ENCODE measurements around the gene P2RY11.

GRCh38 chr19:10145031-10145430 is 33.5 kb downstream of the P2RY11 start:
- TF ChIP-seq, protein P1, sequence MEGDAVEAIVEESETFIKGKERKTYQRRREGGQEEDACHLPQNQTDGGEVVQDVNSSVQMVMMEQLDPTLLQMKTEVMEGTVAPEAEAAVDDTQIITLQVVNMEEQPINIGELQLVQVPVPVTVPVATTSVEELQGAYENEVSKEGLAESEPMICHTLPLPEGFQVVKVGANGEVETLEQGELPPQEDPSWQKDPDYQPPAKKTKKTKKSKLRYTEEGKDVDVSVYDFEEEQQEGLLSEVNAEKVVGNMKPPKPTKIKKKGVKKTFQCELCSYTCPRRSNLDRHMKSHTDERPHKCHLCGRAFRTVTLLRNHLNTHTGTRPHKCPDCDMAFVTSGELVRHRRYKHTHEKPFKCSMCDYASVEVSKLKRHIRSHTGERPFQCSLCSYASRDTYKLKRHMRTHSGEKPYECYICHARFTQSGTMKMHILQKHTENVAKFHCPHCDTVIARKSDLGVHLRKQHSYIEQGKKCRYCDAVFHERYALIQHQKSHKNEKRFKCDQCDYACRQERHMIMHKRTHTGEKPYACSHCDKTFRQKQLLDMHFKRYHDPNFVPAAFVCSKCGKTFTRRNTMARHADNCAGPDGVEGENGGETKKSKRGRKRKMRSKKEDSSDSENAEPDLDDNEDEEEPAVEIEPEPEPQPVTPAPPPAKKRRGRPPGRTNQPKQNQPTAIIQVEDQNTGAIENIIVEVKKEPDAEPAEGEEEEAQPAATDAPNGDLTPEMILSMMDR (IDR thresholded peaks at IDR 0.05) = no peak
- no peak for TF ChIP-seq POLR2A (IDR thresholded peaks at IDR 0.05)
